IPS DF 4.7 (cell line): ENCODE results near the gene CYP2A6.
"Not testable (repeated sequence)": the region's sequence is repeated elsewhere in the genome, so short reads cannot be mapped to it uniquely, and the experiment has no call there.

Experiments
- DNase-seq: peaks from one replicate; pipeline ENCODE4 v3.0.0-alpha.2; 2013; ENCODE audit warnings: low spot score; ENCODE audit errors: extremely low read depth

The CYP2A6 gene, protein sequence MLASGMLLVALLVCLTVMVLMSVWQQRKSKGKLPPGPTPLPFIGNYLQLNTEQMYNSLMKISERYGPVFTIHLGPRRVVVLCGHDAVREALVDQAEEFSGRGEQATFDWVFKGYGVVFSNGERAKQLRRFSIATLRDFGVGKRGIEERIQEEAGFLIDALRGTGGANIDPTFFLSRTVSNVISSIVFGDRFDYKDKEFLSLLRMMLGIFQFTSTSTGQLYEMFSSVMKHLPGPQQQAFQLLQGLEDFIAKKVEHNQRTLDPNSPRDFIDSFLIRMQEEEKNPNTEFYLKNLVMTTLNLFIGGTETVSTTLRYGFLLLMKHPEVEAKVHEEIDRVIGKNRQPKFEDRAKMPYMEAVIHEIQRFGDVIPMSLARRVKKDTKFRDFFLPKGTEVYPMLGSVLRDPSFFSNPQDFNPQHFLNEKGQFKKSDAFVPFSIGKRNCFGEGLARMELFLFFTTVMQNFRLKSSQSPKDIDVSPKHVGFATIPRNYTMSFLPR

GRCh38 chr19:40850277-40850676, at the start of gene CYP2A6:
Gene CYP2A6, minus strand, starts transcription at chr19:40850447. Its CDS starts 21 bp downstream, at chr19:40850426.
- not testable (repeated sequence) for DNase-seq

DNA sequence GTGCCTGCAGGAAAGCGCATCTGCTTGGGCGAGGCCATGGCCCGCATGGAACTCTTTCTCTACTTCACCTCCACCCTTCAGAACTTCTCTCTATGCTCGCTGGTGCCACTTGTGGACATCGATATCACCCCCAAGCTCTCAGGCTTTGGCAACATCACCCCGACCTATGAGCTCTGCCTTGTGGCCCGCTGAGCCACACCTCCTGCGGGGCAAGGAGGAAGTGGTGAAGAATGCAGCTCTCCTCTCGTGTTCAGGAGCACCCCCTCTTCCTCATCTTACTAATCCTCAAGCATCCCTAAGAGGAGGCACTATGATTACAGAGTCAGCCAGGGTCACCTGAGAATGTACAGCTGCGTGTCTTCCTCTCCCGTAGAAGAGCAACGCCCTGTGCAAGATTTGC, 49.7 kb upstream of the CYP2A6 start:
- not testable (repeated sequence) for DNase-seq

GRCh38 chr19:40896843-40897789, 46.9 kb upstream of the CYP2A6 start:
- DNase-seq = not testable (repeated sequence)

DNA sequence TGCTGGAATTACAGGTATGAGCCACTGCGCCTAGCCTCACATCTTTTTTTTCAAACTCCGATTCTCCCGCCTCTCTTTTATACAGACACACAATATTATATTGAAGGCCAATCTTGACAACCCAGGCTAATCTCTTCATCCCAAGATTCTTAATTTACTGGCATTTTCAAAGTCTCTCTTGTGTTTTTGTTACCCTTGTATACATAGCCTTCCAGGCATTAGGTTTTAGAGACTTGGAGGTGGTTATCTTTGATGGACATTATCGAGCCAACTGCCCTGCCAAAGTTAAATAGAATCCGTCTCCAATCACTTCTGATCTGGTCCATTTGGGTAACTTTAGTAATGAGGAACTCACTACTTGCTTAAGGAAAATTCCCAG, 46.2 kb upstream of the CYP2A6 start:
- no peak for DNase-seq

GRCh38 chr19:40893112-40893511, 42.9 kb upstream of the CYP2A6 start:
- no peak for DNase-seq

GRCh38 chr19:40889366-40889765, 39.1 kb upstream of the CYP2A6 start:
- DNase-seq = no peak

GRCh38 chr19:40888191-40888590, 37.9 kb upstream of the CYP2A6 start:
- no peak for DNase-seq

DNA sequence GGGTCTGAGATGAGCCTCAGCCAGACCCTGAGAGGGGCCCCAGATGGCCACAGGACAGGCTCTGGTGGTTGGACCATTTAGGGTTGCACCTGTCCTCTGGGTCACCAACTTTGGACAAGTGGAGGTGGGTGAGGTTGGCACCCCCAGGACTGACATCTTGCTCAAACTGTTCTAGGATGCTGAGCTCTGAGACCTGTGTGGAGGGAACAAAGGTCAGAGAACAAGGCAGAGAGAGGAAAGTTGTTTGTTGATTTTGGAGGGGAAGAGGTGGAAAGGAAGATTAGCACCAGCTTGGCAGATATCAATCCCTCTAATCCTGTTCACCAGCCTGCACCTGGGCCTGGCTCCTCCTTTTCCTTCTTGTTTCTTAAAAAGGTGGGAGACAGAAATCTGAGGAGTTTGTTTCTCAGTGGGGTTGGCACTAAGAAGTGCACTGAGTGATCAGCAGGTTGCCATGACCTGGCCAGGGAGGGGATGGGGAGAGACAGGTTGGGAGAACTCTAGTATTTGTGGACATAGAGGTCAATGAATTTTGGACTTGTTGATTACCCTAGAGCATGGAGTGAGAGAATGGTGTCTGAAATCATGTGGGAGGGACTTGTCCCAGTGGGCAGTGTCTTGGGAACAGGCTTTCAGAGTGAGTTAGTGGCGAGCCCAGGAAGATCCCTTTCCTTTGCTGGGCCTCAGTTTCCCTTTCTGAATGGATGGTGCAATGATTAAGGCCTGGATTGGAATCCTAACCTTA, 34.1 kb upstream of the CYP2A6 start:
- not testable (repeated sequence) for DNase-seq

DNA sequence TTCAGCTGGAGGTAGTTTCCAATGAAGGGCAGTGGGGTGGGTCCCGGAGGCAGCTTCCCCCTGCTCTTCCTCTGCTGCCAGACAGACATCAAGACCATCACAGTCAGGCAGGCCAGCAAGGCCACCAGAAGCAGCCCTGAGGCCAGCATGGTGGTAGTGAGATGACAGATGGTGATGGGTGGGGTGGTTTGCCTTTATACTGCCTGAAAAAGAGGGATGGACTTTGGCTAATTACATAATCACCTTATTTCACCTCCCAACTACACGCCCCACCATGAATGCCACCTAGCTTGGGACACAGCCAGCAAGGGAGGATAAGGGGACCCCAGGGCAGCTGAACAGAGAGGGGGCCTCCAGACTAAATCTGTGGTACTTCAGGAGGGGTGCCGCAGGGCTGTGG, 31.8 kb upstream of the CYP2A6 start, which contains the start of gene CYP2A7:
Gene CYP2A7, minus strand, starts transcription at position 170 of the 400 bp plus-strand sequence. Its CDS starts 21 bp downstream, at position 149.
- DNase-seq = not testable (repeated sequence)

- not testable (repeated sequence) for DNase-seq
Measured at GRCh38 chr19:40879349-40879748, 29.1 kb upstream of the CYP2A6 start.

GRCh38 chr19:40875526-40875951, 25.3 kb upstream of the CYP2A6 start:
- DNase-seq = not testable (repeated sequence)

DNA sequence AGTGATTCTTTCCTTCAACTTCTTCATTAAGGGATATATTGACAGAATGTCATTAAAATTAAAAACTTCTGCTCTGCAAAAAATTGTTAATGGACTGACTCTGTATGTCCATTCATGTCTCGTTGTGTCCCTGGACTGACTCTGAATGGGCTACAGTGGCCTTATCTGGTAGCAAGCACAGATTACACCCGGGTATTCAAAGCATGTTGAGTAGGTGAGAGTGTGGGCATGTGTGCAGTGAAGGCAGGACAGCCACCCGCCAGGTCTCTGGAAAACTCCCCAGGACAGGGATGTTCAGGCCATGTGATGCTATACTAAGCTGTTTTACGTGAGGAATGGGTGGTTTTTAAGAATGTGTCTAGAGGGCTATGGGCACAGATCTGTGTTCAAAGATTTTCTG, 24.6 kb upstream of the CYP2A6 start:
- not testable (repeated sequence) for DNase-seq

DNA sequence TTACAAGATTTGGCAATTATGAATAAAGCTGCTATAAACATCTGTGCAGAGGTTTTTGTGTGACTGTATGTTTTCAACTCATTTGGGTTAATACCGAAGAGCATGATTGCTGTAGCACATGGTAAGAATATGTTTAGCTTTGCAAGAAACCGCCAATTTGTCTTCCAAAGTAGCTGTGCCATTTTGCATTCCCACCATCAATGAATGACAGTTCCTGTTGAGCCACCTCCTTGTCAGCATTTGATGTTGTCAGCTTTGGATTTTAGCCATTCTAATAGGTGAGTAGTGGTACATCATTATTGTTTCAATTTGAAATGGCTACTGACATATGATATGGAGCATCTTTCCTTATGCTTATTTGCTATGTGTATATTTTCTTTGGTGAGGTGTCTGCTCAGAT, 23.6 kb upstream of the CYP2A6 start:
- DNase-seq = not testable (repeated sequence)

GRCh38 chr19:40872209-40872608, 22.0 kb upstream of the CYP2A6 start:
- DNase-seq = no peak

DNA sequence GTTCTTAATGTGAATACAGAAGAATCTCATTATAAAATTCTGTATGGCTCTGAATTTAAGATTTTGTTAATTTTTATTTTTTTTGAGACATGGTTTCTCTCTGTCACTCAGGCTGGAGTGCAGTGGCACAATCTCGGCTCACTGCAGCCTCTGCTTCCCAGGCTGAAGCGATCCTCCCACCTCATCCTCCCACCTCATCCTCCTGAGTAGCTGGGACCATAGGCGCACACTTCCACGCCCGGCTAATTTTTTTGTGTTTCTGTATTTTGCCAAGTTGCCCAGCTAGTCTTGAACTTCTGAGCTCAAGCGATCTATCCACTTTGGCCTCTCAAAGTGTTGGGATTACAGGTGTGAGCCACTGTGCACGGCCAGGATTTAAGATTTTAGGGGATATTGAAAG, 17.5 kb upstream of the CYP2A6 start:
- DNase-seq = no peak

- DNase-seq = not testable (repeated sequence)
Measured at GRCh38 chr19:40864739-40865496, 14.7 kb upstream of the CYP2A6 start.

- DNase-seq = no peak
Measured at GRCh38 chr19:40862785-40863184, 12.5 kb upstream of the CYP2A6 start.

GRCh38 chr19:40862333-40862732, 12.1 kb upstream of the CYP2A6 start:
- no peak for DNase-seq

DNA sequence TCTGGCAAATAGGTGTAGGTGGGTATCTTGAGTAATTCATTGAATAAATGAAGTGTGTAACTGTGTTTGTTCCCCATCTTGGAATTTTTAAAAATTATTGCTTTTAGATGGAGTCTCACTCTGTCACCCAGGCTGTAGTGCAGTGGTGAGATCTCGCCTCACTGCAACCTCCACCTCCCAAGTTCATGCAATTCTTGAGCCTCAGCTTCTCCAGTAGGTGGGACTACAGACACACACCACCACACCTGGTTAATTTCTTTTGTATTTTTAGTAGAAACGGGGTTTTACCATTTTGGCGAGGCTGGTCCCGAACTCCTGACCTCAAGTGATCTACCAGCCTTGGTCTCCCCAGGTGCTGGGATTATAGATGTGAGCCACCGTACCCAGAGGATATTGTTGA, 7.9 kb upstream of the CYP2A6 start:
- no peak for DNase-seq

DNA sequence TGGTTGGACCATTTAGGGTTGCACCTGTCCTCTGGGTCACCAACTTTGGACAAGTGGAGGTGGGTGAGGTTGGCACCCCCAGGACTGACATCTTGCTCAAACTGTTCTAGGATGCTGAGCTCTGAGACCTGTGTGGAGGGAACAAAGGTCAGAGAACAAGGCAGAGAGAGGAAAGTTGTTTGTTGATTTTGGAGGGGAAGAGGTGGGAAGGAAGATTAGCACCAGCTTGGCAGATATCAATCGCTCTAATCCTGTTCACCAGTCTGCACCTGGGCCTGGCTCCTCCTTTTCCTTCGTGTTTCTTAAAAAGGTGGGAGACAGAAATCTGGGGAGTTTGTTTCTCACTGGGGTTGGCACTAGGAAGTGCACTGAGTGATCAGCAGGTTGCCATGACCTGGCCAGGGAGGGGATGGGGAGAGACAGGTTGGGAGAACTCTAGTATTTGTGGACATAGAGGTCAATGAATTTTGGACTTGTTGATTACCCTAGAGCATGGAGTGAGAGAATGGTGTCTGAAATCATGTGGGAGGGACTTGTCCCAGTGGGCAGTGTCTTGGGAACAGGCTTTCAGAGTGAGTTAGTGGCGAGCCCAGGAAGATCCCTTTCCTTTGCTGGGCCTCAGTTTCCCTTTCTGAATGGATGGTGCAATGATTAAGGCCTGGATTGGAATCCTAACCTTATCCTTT, 2.4 kb upstream of the CYP2A6 start:
- not testable (repeated sequence) for DNase-seq
